HG03439 (cell line): ENCODE results near the gene OXSR1.
"Not testable (repeated sequence)": the region's sequence is repeated elsewhere in the genome, so short reads cannot be mapped to it uniquely, and the experiment has no call there.

Experiments used
- ATAC-seq: cut with Tn5 transposase; IDR thresholded peaks from one replicate; pipeline ENCODE4 v1.9.1; 2021; ENCODE audit warnings: mild to moderate bottlenecking, moderate library complexity; ENCODE audit not compliant: unreplicated experiment

The OXSR1 gene

GRCh38 chr3:38163841-38164642 lies 1.3 kb upstream of the OXSR1 start:
- ATAC-seq, result no peak

DNA sequence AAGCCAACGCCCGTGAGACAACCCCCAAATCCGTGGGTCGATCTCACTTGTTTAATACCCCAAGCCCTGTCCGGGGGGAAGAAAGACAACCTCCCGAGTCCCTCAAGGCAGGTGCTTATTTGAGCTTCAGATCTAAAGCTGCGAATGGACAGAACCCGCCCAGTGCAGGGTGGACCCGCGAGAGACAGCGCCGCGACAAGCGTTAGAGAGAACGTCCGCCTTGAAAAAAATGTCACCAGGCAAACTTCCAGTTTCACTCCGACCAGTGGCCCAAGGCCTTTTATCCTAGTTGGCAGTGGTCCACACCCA lies 740 bp upstream of the OXSR1 start:
- no peak for ATAC-seq

DNA sequence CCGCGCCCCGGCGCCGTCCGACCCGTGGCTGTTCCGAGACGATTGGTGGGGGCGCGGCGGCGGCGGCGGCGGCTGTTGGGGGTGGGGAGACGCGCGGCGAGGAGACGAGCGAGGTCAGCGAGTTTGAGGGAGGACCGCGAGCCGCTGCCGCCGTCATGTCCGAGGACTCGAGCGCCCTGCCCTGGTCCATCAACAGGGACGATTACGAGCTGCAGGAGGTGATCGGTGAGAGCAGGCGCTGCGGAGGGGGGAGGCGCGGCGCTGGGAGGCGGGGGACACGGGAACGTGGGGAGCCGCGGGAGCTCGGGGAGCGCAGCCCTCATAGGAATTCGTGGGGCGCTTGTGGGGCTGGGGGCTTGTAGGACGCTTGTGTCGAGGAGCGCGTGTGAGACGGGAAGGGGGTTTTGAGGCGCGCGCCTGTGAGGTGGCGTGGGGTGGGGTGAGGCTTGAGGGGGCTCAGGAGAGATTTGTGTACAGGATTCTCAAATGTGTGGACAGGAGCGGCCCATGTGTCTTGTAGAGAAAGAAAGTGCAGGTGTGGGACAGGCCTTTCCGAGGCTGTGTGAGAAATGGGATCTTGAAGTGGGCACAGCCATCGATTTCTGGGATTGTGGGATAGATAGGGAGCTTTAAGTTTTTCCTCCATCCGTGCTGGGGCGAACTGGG lies 518 bp downstream of the OXSR1 start:
- ATAC-seq, result no peak

- no peak for ATAC-seq
Observed at GRCh38 chr3:38167591-38167990, 2.3 kb downstream of the OXSR1 start.

DNA sequence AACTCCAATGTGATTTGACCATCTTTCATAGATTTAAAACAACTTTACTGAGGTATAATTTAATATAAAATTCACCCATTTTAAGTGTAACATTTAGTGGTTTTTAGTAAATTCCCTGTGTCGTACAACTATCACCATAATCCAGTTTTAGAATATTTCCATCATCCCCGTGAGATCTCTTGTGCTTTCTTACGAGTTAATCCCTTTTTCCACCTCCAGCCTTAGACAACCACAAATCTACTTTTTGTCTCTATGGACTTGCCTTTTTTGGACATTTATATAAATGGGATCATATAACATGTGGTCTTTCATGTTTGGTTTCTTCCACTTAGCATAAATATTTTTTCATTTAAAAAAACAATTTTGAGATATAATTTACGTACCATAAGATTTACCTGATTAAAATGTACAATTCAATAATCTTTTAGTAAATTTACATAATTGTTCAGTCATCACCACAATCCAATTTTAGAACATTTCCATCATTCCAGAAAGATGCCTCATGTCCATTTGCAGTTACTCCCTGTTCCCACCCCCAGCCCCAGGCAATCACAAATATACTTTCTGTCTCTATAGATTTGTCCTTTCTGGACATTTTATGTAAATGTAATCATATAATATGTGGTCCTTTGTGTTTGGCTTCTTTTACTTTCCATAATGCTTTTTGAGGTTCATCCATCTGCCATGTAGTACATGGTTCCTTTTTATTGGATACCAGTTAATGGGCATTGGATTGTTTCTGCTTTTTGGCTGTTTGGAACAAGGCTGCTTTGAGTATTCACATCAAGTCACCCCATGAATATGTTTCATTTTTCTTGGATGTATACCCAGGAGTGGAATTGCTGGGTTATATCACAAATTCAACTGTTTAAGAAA lies 3.1 kb downstream of the OXSR1 start:
- no peak for ATAC-seq

- no peak for ATAC-seq
Observed at GRCh38 chr3:38169027-38169317, 3.6 kb downstream of the OXSR1 start.

- ATAC-seq, result no peak
Observed at GRCh38 chr3:38170722-38171121, 5.4 kb downstream of the OXSR1 start.

GRCh38 chr3:38171622-38172021 lies 6.3 kb downstream of the OXSR1 start:
- no peak for ATAC-seq

DNA sequence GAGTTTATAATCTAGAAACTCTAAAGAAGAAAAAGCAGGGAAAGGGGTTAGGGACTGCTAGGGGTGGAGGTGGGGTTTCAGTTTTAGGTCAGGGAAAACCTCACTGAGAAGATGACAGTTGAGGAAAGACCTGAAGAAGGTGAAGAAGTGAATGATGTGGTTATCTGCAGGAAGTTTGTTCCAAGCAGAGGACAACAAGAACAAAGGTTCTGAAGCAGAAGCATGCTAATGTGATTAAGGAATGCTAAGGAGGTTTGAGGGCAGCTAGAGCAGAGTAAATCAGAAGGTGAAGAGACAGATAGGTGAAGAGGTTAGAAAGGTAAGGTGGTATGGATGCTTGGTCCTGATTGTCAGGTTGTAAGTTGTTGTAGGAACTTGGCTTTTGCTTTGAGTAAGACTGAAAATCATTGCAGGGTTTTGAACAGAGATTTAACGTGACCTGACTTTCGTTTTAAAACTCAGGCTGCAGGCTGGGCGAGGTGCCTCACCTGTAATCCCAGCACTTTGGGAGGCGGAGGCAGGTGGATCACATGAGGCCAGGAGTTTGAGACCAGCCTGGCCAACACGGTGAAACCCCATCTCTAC lies 8.6 kb downstream of the OXSR1 start:
- no peak for ATAC-seq

DNA sequence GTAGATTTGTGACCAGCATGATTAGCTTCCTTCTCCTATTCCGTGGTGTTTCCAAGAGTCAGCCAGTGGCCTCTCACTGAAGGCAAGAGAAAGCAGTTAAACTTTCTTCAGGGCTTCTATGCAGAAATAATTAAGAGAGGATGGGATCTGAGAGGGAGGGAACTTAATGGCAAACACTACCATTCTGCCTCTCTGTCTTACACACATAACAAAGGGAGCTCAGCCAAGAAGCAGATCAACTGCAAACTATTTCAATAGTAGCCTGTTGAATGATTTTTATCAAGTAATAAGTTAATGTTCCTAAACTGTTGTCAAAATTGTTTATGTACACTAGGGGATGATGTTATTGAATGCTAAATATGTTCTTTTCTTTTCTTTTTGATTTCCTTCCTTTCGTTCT lies 11.8 kb downstream of the OXSR1 start:
- ATAC-seq, result no peak

- no peak for ATAC-seq
Observed at GRCh38 chr3:38186781-38187180, 21.4 kb downstream of the OXSR1 start.

GRCh38 chr3:38190481-38190881 lies 25.1 kb downstream of the OXSR1 start:
- no peak for ATAC-seq

GRCh38 chr3:38202931-38203330 lies 37.6 kb downstream of the OXSR1 start:
- ATAC-seq, result not testable (repeated sequence)

DNA sequence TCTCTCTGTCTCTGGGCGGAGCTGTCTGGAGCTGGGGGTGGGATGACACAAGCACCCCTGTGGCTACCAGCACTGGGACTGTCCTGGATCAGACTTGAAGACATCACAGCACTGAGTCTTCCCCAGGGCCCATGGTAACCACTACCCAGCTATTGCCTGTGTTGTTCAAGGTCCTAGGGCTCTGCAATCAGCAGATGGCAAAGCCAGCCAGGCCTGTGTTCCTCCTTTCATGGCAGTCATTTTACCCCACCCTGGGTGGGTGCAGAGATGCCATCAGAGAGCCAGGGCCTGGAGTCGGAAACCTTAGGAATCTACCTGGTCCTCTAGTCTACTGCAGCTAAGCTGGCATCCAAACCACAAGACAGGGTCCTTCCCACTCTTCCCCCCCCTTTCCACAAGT lies 38.4 kb downstream of the OXSR1 start:
- no peak for ATAC-seq

DNA sequence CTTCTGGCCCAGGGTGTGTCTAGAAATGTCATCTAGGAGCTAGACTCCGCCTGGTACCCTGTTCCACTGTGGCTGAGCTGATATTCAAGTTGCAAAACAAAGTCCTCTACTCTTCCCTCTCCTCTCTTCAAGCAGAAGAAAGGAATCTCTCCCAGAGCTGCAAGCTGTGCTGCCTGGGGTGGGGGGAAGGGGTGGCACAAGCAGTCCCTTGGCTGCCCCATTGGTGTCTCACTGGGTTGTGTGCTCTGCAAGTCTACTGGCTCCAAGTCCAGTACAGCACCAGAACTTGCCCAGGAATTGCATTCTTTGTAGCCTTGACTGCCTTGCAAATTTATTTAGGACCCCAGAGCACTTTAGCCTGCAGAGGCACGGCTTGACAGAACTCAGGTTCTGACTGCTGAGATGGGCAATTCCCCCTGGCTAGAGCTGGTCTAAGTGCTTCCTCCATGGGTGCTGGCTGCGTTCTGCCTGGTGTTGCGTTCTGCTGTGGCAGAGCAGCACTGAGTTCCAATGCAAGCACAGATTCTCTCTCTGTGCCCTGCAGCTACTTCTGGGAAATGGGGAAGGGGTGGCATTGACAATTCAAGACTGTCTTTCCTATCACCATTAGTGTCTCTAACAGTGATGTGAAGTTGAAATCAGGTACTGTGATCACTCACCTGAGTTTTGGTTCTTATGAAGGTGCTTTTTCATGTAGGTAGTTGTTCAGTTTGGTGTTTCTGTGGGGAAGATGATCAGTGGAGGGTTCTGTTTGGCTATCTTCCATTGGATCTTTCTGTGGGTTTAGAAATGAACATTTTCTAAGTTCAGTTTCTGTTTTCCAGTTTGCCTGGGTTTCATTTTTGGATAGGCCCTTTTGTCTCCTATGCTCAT lies 39.5 kb downstream of the OXSR1 start:
- ATAC-seq, result no peak

- no peak for ATAC-seq
Observed at GRCh38 chr3:38205472-38205805, 40.1 kb downstream of the OXSR1 start.

DNA sequence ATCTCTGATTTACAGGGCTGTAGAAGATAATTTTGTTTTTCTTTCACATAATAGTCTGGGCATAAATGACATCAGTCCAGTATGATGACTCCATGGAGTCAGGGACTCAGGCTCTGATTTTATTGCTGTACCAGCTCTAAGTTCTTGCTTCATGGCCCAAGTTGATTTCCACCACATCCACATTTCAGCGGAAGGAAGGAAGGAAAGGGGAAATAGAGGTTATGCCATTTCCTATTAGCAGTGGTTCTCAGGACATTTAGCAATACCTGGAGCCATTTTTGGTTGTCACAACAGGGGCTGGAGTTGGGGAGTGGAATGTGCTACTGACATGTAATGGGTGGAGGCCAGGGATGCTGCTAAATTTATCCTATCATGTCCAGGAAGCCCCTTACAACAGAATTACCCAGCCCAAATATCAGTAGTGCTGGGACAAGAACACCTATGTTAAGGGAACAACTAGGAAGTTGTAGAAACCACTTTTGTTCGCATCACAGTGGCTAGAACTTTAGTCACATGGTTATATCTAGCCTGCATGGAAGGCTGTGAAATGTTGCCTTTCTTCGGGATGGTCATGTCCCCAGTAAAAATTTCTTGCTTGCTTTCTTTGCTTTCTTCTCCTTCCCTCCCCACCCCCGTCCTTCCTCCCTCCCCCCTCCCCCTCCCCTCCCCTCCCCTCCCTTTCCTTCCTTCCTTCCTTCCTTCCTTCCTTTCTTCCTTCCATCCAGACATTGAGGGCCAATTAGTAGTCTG lies 42.1 kb downstream of the OXSR1 start:
- ATAC-seq, result no peak

DNA sequence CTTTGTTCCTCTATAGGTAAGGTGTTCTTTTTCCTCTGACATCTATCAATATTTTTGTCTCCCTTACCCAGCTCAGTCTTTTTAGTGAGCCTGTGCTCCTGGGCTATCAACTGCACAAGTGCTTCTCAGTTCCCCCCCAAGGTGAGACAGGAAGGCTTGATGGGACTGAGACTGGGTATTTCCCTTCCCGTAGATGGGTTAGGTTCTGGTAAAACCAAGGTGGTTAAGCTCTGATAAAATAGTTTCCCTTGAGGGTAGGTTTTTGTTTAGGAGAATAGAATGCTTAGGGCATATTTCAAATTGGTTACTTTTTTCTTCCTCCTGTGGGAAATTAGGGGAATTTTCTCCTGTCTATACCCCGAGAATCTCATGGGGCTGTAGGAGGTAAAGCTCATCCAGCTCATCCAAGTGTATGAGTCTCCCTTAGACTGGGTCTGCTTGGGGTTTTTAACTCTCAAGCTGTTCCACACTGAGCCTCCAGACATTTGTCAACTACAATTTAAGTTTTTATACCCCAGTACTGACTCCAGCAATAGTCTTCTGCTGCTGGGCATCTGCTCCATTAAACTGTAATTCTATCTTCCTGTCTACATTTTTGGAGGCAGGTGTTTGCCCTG lies 44.9 kb downstream of the OXSR1 start:
- peak; percentile 57 for ATAC-seq

DNA sequence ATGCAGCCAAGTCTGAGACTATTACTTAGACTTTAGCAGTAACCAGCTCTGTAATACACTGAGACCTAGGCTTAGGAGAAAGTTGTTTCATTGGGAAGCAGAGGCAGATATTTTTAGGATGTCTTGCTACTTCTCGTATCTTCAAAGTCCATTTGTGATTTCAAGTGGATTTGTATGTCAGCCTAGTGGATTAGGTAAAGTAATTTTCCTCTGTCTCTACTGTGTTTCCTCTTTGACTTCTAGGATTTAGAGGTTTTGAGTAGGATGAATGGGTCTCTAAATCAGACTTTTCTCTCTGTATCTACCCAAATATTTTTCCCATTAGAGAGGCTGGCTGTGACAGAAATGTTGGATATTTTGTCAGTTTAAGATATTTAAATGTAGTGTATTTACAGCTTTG lies 46.8 kb downstream of the OXSR1 start:
- ATAC-seq, result no peak

GRCh38 chr3:38214560-38214959 lies 49.2 kb downstream of the OXSR1 start:
- no peak for ATAC-seq
